Chondrocyte (in vitro differentiated cells): Measurements from ENCODE around the gene CEP95. TPM values are rescaled to one million over a fixed set of nuclear protein-coding genes. Genes with fewer than 3 reads are reported as not detected.
A peak's percentile ranks its signal among the peaks of the same experiment; 100 is the strongest.
"Not testable (repeated sequence)": the region's sequence is repeated elsewhere in the genome, so short reads cannot be mapped to it uniquely, and the experiment has no call there.

Experiments
- DNase-seq: peaks from one replicate; pipeline ENCODE4 v3.0.0; 2021; ENCODE audit warnings: mixed read lengths, low spot score
- H3K27ac Mint-ChIP-seq: one replicate; pipeline ENCODE4 v1.8.0; 2021; ENCODE audit warnings: mild to moderate bottlenecking, moderate library complexity, mixed read lengths; ENCODE audit not compliant: unreplicated experiment
- H3K27me3 Mint-ChIP-seq: 2 replicates; pipeline ENCODE4 v1.8.0; 2021; ENCODE audit warnings: low read depth, mixed read lengths
- H3K36me3 Mint-ChIP-seq: 2 replicates; pipeline ENCODE4 v1.8.0; 2021; ENCODE audit warnings: low read depth, mixed read lengths
- H3K4me1 Mint-ChIP-seq: 2 replicates; pipeline ENCODE4 v1.8.0; 2021; ENCODE audit warnings: low read depth, mild to moderate bottlenecking, mixed read lengths
- H3K4me3 Mint-ChIP-seq: one replicate; pipeline ENCODE4 v1.8.0; 2021; ENCODE audit warnings: mild to moderate bottlenecking, moderate library complexity, mixed read lengths; ENCODE audit not compliant: unreplicated experiment
- H3K9me3 Mint-ChIP-seq: 2 replicates; pipeline ENCODE4 v1.8.0; 2021; ENCODE audit warnings: low read depth, mixed read lengths
- CTCF ChIP-seq: fragments of 200-600 bp; sonication (generic); IDR thresholded peaks from 2 replicates; pipeline ENCODE4 v1.5.0; 2021; ENCODE audit warnings: antibody characterized with exemption, mild to moderate bottlenecking, moderate library complexity
- total RNA-seq: library from RNA; stranded (reverse); gene quantifications from 3 replicates; pipeline ENCODE4 v1.2.1, GENCODE V29; 2021

The CEP95 gene
- total RNA-seq, 1 donor from 2014 or later, result 29.6 TPM

GRCh38 chr17:64491034-64491860 is 15.5 kb upstream of the CEP95 start:
- TF ChIP-seq CTCF, result peak; percentile 81
- no peaks in the 10 kb centered on the region for H3K9me3 Mint-ChIP-seq
- H3K4me3 Mint-ChIP-seq, result no peak overlapping the region
- no peak overlapping the region for H3K27ac Mint-ChIP-seq
- peaks cover 22% of the 10 kb centered on the region for H3K4me1 Mint-ChIP-seq
- peaks cover 12% of the 10 kb centered on the region for H3K36me3 Mint-ChIP-seq
- DNase-seq, result no peak
- H3K27me3 Mint-ChIP-seq, result no peaks in the 10 kb centered on the region

- Mint-ChIP-seq H3K36me3 (peaks cover 12% of the 10 kb centered on the region), H3K9me3 (no peaks in the 10 kb centered on the region), H3K27me3 (no peaks in the 10 kb centered on the region), H3K27ac (no peak overlapping the region), H3K4me3 (no peak overlapping the region), H3K4me1 (peaks cover 23% of the 10 kb centered on the region)
- no peak for TF ChIP-seq CTCF
- DNase-seq, result no peak
These were observed 14.8 kb upstream of the CEP95 start for GRCh38 chr17:64491994-64492393.

GRCh38 chr17:64492481-64493109 is 14.2 kb upstream of the CEP95 start:
- Mint-ChIP-seq H3K36me3 (peaks cover 12% of the 10 kb centered on the region), H3K4me3 (no peak overlapping the region), H3K4me1 (peaks cover 29% of the 10 kb centered on the region), H3K9me3 (no peaks in the 10 kb centered on the region), H3K27me3 (no peaks in the 10 kb centered on the region), H3K27ac (no peak overlapping the region)
- no peak for DNase-seq
- peak; percentile 72 for TF ChIP-seq CTCF

GRCh38 chr17:64494121-64494520 is 12.7 kb upstream of the CEP95 start:
- peaks cover 43% of the 10 kb centered on the region for H3K4me1 Mint-ChIP-seq
- H3K36me3 Mint-ChIP-seq, result peaks cover 15% of the 10 kb centered on the region
- H3K4me3 Mint-ChIP-seq, result no peak overlapping the region
- H3K27ac Mint-ChIP-seq, result no peak overlapping the region
- TF ChIP-seq CTCF, result no peak
- no peaks in the 10 kb centered on the region for H3K27me3 Mint-ChIP-seq
- no peaks in the 10 kb centered on the region for H3K9me3 Mint-ChIP-seq
- DNase-seq, result no peak

GRCh38 chr17:64495300-64495699 is 11.5 kb upstream of the CEP95 start:
- peaks cover 22% of the 10 kb centered on the region for H3K36me3 Mint-ChIP-seq
- not testable (repeated sequence) for H3K9me3 Mint-ChIP-seq, DNase-seq, H3K27me3 Mint-ChIP-seq, H3K27ac Mint-ChIP-seq
- peak overlapping the region; percentile 99 for H3K4me3 Mint-ChIP-seq
- H3K4me1 Mint-ChIP-seq, result peaks cover 54% of the 10 kb centered on the region
